ENCODE data around the gene CACTIN. TPM values are rescaled to one million over a fixed set of nuclear protein-coding genes. Genes with fewer than 3 reads are reported as not detected.

Gene CACTIN
- total and polyA plus RNA-seq, 4 experiments from 2014 or later, result 4.4 to 50.4 (median 30.1) TPM

GRCh38 chr19:3656747-3657394 lies 30.3 kb upstream of the CACTIN start:
- no peak overlapping the region for H3K27ac ChIP-seq (ENCODE audit: low read depth, low read length)
- CTCF ChIA-PET (ENCODE audit: partially characterized antibody), result interaction anchor here (0.6 kb wide), 1 partner anchor 218 kb away, joined by 4 read pairs; no protein-coding TSS in a partner anchor
- Mint-ChIP-seq H3K27ac (no peak overlapping the region), H3K9me3 (no peaks in the 10 kb centered on the region), H3K4me3 (no peak overlapping the region), H3K4me1 (peaks cover 0 to 2% (median 0%) of the 10 kb centered on the region in 4 donors), H3K27me3 (no peaks in the 10 kb centered on the region), H3K36me3 (peaks cover 14 to 25% of the 10 kb centered on the region in 2 donors)
- POLR2A ChIA-PET (ENCODE audit: partially characterized antibody), result no interaction called here
- peak in 1 of 5 donors; percentile 17 for DNase-seq
- no peaks in the 10 kb centered on the region for H3K27me3 ChIP-seq (ENCODE audit: insufficient read depth, low read length)
- no peaks in the 10 kb centered on the region for H3K4me1 ChIP-seq (ENCODE audit: insufficient read depth, low read length)
- intact Hi-C loops (cut with micrococcal nuclease), result no loop called here
- H3K4me3 ChIP-seq (ENCODE audit: low read length in 2 of 2), result no peak overlapping the region
- H3K36me3 ChIP-seq (ENCODE audit: insufficient read depth, low read length), result peaks cover 6% of the 10 kb centered on the region
- no peaks in the 10 kb centered on the region for H3K9me3 ChIP-seq (ENCODE audit: control insufficient read depth in 1 of 2, low read length in 2 of 2)

- DNase-seq, result peak in 1 of 5 donors; percentile 36
- Histone ChIP-seq H3K4me1 (ENCODE audit: insufficient read depth, low read length) (no peaks in the 10 kb centered on the region), H3K9me3 (ENCODE audit: control insufficient read depth in 1 of 2, low read length in 2 of 2) (no peaks in the 10 kb centered on the region), H3K4me3 (ENCODE audit: low read length in 2 of 2) (no peak overlapping the region), H3K27ac (ENCODE audit: low read depth, low read length) (no peak overlapping the region), H3K36me3 (ENCODE audit: insufficient read depth, low read length) (peaks cover 6% of the 10 kb centered on the region), H3K27me3 (ENCODE audit: insufficient read depth, low read length) (no peaks in the 10 kb centered on the region)
- Mint-ChIP-seq H3K36me3 (peaks cover 10 to 20% of the 10 kb centered on the region in 2 donors), H3K9me3 (no peaks in the 10 kb centered on the region), H3K4me1 (peaks cover 0 to 2% (median 0%) of the 10 kb centered on the region in 4 donors), H3K4me3 (no peak overlapping the region), H3K27me3 (no peaks in the 10 kb centered on the region), H3K27ac (no peak overlapping the region)
- ChIA-PET POLR2A (ENCODE audit: partially characterized antibody) (no interaction called here), CTCF (ENCODE audit: partially characterized antibody) (interaction anchor here (0.6 kb wide), 1 partner anchor 217 kb away, joined by 4 read pairs; no protein-coding TSS in a partner anchor)
- intact Hi-C loops (cut with micrococcal nuclease), result no loop called here
Observed at GRCh38 chr19:3656073-3656746, 29.6 kb upstream of the CACTIN start.

- Histone ChIP-seq H3K4me3 (ENCODE audit: low read length in 2 of 2) (no peak overlapping the region), H3K27ac (ENCODE audit: low read depth, low read length) (no peak overlapping the region), H3K27me3 (ENCODE audit: insufficient read depth, low read length) (no peaks in the 10 kb centered on the region), H3K36me3 (ENCODE audit: insufficient read depth, low read length) (peaks cover 6% of the 10 kb centered on the region), H3K4me1 (ENCODE audit: insufficient read depth, low read length) (no peaks in the 10 kb centered on the region), H3K9me3 (ENCODE audit: control insufficient read depth in 1 of 2, low read length in 2 of 2) (no peaks in the 10 kb centered on the region)
- H3K27ac Mint-ChIP-seq, result no peak overlapping the region
- H3K9me3 Mint-ChIP-seq, result no peaks in the 10 kb centered on the region
- ChIA-PET CTCF (ENCODE audit: partially characterized antibody) (no interaction called here), POLR2A (ENCODE audit: partially characterized antibody) (no interaction called here)
- no peaks in the 10 kb centered on the region for H3K27me3 Mint-ChIP-seq
- no peak overlapping the region for H3K4me3 Mint-ChIP-seq
- intact Hi-C loops (cut with micrococcal nuclease), result no loop called here
- peaks cover 7 to 14% of the 10 kb centered on the region in 2 donors for H3K36me3 Mint-ChIP-seq
- peak in 1 of 5 donors; percentile 28 for DNase-seq
- no peaks in the 10 kb centered on the region for H3K4me1 Mint-ChIP-seq
Observed at GRCh38 chr19:3655402-3656072, 28.9 kb upstream of the CACTIN start.

GRCh38 chr19:3653865-3654513 lies 27.4 kb upstream of the CACTIN start:
- H3K9me3 ChIP-seq (ENCODE audit: control insufficient read depth in 1 of 2, low read length in 2 of 2), result no peaks in the 10 kb centered on the region
- H3K4me1 ChIP-seq (ENCODE audit: insufficient read depth, low read length), result no peaks in the 10 kb centered on the region
- peaks cover 6% of the 10 kb centered on the region for H3K36me3 ChIP-seq (ENCODE audit: insufficient read depth, low read length)
- no peak overlapping the region for H3K4me3 ChIP-seq (ENCODE audit: low read length in 2 of 2)
- H3K27me3 ChIP-seq (ENCODE audit: insufficient read depth, low read length), result no peaks in the 10 kb centered on the region
- Mint-ChIP-seq H3K9me3 (no peaks in the 10 kb centered on the region), H3K4me1 (no peaks in the 10 kb centered on the region), H3K27ac (no peak overlapping the region), H3K4me3 (no peak overlapping the region), H3K27me3 (no peaks in the 10 kb centered on the region), H3K36me3 (peaks cover 7 to 12% of the 10 kb centered on the region in 2 donors)
- H3K27ac ChIP-seq (ENCODE audit: low read depth, low read length), result no peak overlapping the region
- POLR2A ChIA-PET (ENCODE audit: partially characterized antibody), result no interaction called here
- intact Hi-C loops (cut with micrococcal nuclease), result no loop called here
- CTCF ChIA-PET (ENCODE audit: partially characterized antibody), result no interaction called here
- DNase-seq, result no peak

GRCh38 chr19:3653081-3653795 lies 26.6 kb upstream of the CACTIN start:
- intact Hi-C loops (cut with micrococcal nuclease), result no loop called here
- Histone ChIP-seq H3K4me1 (ENCODE audit: insufficient read depth, low read length) (no peaks in the 10 kb centered on the region), H3K36me3 (ENCODE audit: insufficient read depth, low read length) (peaks cover 6% of the 10 kb centered on the region), H3K27me3 (ENCODE audit: insufficient read depth, low read length) (no peaks in the 10 kb centered on the region), H3K27ac (ENCODE audit: low read depth, low read length) (no peak overlapping the region), H3K4me3 (ENCODE audit: low read length in 2 of 2) (no peak overlapping the region), H3K9me3 (ENCODE audit: control insufficient read depth in 1 of 2, low read length in 2 of 2) (no peaks in the 10 kb centered on the region)
- DNase-seq, result no peak
- Mint-ChIP-seq H3K27ac (no peak overlapping the region), H3K4me3 (no peak overlapping the region), H3K9me3 (no peaks in the 10 kb centered on the region), H3K4me1 (no peaks in the 10 kb centered on the region), H3K27me3 (no peaks in the 10 kb centered on the region), H3K36me3 (peaks cover 7 to 10% of the 10 kb centered on the region in 2 donors)
- ChIA-PET POLR2A (ENCODE audit: partially characterized antibody) (no interaction called here), CTCF (ENCODE audit: partially characterized antibody) (interaction anchor here (1.2 kb wide), 1 partner anchor 107 kb away, joined by 3 read pairs; no protein-coding TSS in a partner anchor)

GRCh38 chr19:3652422-3652821 lies 25.8 kb upstream of the CACTIN start:
- H3K27me3 ChIP-seq (ENCODE audit: insufficient read depth, low read length), result no peaks in the 10 kb centered on the region
- no peak overlapping the region for H3K27ac Mint-ChIP-seq
- DNase-seq, result no peak
- no peaks in the 10 kb centered on the region for H3K9me3 ChIP-seq (ENCODE audit: control insufficient read depth in 1 of 2, low read length in 2 of 2)
- no peaks in the 10 kb centered on the region for H3K4me1 ChIP-seq (ENCODE audit: insufficient read depth, low read length)
- peaks cover 7 to 9% of the 10 kb centered on the region in 2 donors for H3K36me3 Mint-ChIP-seq
- H3K4me3 Mint-ChIP-seq, result no peak overlapping the region
- H3K27ac ChIP-seq (ENCODE audit: low read depth, low read length), result no peak overlapping the region
- intact Hi-C loops (cut with micrococcal nuclease), result no loop called here
- H3K9me3 Mint-ChIP-seq, result no peaks in the 10 kb centered on the region
- CTCF ChIA-PET (ENCODE audit: partially characterized antibody), result interaction anchor here (1.2 kb wide), 1 partner anchor 106 kb away, joined by 3 read pairs; no protein-coding TSS in a partner anchor
- no peaks in the 10 kb centered on the region for H3K4me1 Mint-ChIP-seq
- H3K36me3 ChIP-seq (ENCODE audit: insufficient read depth, low read length), result peaks cover 6% of the 10 kb centered on the region
- POLR2A ChIA-PET (ENCODE audit: partially characterized antibody), result no interaction called here
- H3K4me3 ChIP-seq (ENCODE audit: low read length in 2 of 2), result no peak overlapping the region
- H3K27me3 Mint-ChIP-seq, result no peaks in the 10 kb centered on the region

Data from CD4-positive, alpha-beta memory T cell (primary cell).